GM19351 (cell line): ENCODE results near the gene MDK.

ENCODE experiments used
- ATAC-seq: cut with Tn5 transposase; IDR thresholded peaks from one replicate; pipeline ENCODE4 v1.9.1; 2021; ENCODE audit warnings: mild to moderate bottlenecking, moderate library complexity; ENCODE audit not compliant: unreplicated experiment

Gene MDK

DNA sequence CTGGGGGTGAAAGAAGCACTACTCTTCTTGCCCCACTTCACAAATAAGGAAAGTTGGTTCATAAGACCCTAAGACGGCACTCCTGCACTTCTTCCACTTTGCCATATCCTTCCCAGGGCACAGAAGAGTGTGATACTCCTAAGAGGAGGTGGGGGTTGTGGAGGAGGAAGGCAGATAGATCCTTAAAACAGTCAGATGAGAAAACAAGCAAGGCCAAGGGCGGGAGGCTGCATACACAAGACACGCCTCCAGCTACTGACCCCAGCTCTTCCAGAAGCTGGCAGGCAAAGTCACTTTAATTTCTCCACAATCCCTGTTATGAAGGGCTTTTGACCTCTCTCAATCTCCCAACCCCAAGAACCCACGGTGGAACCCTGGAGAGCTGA, 11.8 kb downstream of the MDK start:
- no peak for ATAC-seq

DNA sequence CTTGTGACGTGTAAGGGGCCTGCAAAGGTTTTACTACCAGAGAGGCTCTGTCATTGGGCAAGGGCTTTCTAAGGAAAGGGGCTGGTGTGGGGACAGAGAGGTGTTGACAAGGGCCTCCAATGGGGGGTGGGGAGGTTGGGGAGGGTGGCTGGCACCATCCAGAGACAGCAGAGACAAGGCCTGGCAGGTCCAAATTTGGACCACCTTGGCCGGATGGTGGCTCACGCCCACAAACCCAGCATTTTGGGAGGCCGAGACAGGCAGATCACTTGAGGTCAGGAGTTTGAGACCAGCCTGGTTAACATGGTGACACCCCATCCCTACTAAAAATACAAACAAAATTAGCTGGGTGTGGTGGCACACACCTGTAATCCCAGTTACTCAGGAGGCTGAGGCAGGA, 12.3 kb downstream of the MDK start:
- ATAC-seq, result no peak

DNA sequence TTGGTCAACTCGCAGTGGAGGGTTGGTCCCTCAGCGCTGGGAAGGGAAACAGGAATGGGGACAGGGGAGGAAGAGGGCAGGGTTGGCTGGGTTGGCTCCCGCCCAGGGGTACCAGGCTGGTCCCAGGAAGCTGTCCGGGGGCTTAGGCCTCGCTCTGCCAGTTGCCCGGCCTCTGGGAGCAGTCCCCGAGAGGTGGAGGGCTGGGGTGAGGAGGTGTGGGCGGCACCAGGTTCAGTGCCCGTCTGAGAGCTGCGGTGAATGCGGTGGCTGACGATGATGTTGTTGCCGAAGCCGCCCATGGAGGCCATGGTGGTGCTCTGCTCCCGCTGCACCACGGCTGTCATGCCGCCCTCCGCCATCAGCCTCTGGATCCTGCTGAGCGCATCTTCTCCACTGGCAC, 16.1 kb downstream of the MDK start:
- ATAC-seq, result no peak

DNA sequence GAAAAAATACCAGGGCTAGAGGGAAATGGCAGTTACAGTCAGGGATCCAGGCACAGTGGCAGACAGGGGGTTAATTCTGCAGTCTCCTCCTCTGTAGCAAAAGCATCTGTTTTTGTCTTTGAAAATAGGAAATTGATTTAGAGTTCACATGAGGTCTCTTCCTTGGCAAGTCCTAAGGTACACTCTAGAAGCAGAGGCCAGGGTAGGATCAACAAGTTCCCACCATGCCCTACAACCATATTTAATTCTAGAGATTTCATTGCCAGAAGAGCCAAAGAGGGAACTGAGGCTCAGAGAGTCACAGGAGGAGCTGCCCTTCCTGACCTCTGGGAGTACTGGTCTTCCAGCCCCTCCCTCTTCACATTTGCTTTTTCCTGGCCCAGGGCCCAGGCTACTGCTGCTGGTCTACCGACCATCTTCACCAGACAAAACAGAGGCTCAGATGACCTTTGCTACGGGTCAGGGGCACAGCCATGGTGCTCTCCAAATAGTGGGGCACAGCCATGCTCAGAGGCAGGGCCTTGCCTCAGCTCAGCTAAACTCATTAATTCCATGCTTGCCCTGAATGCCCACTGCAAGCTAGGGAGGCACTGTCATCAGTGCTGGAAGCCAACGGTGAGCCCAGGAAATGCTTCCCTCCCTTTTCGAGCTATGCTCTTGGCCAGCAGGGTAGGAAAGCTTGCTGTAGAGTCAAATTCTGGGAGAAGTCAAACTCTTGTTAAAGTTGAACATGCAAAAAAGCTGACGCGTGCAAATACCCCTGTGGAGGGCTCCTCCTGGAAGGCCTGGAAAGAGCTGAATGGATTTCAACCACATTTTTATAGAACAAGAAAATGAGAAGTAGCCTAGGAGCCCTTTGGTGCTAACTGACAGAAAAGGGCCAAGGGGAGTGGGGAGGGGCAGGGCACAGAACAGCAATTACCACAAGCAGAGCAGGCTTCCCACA, 21.8 kb downstream of the MDK start:
- ATAC-seq, result no peak

DNA sequence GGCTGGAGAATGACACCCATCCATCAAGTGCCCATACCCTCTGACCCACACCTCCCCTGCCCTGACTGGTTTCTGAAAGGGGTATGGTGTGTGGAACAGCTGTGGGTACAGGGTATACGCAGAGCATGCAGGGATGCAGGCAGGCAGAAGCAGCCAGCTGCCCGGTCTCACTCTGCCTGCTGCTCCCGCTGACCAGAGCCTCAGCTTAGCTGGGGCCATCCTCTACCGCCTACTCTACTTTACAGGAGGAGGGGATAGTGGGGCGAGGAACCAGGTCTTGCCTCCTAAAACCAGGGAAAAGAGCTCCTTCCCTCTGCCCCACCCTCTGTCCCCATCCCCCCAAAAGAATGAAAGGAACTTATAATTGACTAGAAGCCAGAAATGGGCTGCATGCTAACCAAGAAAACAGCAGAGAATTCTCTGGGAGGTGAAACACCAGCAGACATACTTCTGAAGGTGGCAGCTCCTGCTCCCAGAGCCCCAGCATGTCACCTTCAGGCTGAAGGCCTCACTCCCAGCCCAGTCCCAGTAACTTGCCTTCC, 23.1 kb downstream of the MDK start:
- no peak for ATAC-seq

DNA sequence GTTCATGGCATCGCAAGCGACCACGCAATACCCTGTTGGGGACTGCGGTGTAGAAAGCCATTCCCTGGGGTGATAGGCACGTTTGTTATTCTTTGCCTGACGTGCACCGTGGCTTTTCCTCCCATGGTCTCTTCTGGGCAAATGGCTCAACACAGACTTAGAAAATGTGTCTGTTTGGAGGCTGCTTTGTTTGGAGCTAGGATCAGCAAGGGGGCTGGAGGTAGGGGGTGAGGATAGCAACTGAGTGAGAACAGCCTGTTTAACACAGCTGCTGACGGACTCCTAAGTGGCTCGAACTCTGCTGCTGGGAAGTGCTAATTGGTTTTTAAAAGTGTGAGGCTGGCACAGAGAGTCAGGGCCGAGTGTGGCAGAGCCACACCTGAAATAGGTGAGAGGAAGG, 26.2 kb downstream of the MDK start:
- ATAC-seq, result no peak

DNA sequence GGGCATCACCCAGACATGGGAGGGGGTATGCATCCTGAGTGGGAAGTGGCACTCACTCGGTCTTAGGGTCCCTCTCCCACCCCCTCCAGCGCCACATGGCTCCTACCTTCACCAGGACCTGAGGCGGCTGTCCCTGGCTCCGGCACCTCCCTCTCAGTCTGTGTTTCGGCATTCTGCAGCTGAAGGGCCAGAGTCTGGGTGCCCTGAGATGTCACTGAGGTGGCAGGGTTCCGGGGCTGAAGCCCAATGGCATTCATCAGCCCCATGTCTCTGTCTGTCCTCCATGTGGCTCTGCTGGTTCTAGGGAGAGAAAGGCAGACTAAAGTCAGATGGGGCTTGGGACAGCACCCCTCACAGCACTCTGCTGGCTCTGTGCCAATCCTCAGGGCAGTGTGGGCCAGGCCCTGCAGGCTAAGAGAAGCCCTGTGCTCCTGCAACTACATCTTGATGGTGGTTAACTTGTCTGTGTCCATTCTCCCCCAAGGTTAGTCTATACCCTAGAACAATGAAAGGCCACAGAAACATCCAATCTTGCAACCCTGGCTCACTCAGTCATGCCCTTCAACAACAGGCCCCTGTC, 27.0 kb downstream of the MDK start:
- no peak for ATAC-seq

DNA sequence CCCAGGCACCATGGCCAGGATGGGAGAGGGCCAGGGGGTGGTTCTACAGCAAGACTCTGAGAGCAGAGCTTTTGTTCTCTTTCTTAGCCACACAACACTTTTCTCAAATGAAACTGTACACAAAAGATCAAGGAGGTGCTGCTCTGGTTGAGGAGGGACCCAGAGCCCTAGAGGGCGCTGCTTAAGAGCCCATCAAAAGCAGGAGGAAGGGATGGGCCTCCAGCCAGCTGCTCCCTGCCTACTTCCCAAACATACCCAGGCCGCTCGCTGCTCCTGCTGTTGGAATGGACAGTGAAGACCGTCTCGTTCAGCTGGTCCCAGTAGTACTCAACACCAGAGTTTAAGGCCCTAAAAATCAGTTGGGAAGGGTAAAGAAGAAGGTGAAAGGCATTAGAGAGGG, 28.6 kb downstream of the MDK start:
- ATAC-seq, result no peak

DNA sequence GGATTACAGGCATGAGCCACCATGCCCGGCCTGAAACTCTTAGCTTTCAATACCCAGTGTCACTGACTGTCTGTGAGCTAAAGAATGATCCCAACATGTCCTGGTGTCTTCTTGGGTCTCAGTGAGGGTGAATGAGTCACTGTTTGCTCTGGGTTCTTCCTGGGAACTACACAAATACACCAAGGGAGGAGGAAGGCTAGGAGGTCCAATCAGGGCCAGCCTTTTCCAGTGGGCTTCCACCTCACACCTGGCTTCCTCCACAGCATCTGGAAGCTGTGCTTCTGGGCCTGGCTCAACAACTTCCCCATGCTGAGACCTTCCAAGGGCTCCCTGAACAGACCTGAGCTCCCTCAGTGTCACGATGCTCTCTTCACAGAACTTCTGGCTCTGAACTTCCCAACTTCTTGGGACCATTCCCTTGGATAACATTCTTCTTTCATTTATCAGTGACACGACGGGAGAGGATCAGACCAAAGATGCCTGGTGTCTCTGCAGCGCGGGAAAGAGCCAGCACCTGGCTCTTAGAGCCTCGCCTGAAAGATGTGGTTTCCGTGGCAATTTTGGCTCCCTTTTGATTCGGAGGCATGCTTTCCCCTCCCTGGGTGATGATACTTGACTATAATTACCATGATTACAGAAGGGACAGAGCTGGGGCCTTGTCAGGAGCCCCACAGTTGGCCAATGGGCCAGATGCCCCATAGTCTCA, 32.4 kb downstream of the MDK start:
- ATAC-seq, result no peak

DNA sequence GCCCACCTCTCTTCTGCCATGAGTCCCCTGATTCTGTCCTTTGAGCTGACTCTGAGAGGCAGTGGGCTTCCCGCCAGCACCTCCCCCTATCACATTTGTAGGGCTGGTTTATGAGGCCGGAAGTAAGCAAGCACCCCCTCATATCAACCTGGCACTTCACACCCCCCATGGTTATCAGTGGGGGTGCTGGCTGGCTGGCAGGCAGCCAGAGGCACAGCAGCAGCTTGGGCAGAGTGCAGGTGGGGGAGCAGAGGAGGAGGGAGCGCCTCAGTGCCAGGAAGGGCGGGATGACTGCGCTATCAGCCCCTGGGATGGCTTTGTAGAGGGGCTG, 33.0 kb downstream of the MDK start:
- ATAC-seq, result no peak

DNA sequence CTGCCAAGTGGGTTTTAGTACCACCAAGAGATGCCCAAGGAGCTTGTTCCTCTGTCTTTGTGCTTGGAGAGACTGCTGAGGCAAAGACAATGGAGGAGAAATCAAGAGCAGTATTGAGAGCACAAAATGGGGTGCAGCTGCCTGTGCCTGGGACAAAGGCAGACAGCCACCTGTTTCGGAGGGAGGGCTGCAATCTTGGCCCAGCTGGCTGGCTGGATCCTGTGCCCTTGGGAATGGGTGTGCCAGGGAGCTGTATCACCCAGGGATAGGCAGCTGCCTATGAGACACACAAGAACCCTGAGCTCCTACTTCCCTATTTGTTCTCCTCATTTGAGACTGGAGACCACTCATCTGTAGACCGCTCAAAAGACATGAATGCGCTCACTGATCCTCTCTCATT, 33.4 kb downstream of the MDK start:
- ATAC-seq, result no peak

DNA sequence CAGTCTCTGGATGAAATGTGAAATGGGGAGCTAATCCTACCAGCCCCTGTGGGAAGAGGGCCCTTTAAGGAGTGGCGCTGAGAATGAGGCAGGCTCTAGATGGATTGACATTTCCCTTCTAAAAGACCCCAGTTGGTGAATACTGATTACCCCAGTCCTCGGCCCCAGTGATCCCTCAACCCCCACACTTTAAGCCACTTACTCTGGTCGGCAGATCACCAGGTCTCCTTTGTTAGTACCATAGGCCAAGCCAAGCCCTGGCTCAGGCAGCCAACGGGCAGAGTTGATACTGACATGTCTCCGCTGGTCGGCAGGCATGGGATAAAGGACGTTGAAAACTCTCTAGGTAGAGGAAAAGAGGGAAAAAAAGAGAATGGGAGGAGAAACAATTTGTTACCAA, 36.2 kb downstream of the MDK start:
- no peak for ATAC-seq

DNA sequence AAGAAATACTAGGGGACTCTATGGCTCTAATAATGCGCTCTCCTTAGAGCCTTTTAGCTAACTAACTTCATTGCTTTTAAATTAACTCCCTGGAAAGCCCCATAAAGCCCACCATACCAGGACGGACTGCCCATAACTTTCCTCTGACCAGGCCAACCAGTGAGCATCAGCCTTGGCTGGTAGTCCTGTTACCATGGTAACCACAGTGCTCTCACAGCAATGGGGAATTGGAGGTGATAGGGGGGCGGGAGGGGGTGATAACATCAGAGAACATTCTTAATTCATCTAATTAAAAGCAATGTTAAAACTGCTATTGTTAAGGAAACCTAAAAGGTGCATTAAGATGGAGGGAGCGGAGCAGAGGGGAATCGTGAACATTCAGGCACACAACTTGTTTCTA, 37.3 kb downstream of the MDK start:
- ATAC-seq, result no peak

DNA sequence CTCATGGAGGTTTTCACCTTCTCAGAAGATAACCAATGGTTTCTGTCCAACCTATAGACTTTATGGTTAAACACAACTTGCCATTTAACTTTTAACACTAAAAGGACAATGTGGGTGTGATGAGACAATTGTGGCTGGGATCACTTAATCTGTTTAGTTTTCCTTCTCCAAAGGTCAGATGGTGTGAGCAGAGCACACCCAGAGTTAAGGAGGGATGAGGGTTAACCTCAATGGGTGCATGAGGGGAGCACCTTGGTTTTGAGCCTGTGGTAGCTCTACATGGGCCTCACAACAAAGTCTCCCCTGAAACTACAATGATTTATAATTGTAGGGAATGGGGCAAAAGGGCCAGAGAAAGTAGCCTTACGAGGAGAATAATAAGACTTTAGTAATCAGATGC, 39.0 kb downstream of the MDK start:
- no peak for ATAC-seq

DNA sequence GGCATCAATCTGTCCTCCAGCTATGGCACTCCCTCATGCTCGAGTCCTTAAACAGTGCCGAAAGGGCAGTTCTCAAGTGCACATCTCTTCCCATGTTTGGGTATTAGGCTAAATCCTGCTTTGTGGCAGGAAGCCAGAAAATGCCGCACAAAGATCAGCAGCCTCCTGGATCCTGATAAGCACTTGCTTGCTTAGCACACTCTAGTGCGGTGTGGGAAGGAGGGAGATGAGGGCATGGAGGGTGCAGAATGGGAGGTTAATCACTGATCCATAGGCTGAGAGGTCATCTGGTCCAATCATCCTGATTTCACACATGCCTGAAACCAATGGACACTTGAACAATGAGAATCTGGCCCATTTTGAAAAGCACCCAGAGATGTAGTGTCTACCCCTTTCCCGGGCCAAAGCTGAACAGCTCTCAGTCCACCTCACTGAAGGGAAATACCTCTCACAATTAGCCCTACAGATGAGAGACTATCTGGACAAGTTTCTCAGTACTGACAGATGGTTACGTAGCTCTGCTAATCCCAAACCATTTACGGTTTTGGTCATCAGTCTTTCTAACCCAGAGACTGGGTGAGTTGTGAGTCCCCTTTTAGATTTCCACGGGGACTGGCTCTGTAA, 39.9 kb downstream of the MDK start:
- no peak for ATAC-seq

DNA sequence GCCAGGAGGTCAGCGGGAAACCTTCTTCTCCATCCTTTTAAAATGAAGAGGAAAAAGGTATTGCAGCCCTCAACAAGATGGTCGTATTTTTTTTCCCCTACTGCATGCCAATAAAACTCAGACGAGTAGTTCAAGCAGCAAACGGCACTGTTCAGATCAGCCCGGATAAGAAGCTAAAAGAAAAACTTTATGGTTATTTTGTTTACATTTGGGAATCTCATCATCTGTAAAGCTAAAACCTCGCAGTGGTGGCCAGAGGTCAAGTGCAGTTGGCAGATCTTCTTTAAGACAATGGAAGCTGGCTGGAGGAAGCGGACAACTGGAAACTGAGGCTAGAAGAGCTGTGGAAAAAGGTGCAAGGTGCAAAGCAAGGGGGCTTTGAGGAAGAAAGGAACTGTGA, 41.1 kb downstream of the MDK start:
- ATAC-seq, result no peak

DNA sequence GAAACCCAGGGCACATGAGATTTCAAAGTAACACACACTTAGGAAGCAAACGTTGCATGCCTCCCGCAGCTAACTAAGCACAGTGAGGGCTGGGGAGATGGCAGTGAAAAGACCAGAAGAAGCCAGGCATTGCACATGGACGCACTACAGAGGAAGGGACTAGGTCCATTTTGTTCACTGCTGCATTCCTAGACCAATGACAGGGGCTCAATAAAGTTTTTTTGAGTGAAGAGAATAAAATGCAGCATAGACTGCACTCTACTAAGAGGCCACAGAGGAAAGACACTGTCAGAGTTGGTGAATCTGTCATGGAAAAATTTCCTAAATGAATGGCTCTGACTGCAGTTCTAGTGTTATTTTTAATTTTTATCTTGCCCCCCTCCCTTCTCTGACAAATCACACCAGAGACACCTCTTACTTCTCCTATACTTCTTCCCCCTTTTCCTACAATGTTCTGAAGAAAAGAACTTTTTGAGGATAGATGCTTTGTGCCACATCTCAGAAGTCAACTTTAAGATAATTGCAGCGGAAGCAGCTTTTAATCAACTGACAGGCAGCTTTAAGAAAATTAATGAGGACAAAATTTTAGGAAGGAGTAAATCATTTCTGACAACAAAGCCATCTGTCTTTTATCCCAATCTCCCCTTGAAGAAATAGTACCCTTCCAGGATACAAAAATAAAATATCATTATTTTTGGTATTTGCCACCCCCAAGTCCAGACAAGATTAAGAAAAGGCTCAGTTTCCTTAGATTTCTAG, 44.9 kb downstream of the MDK start:
- ATAC-seq, result no peak

DNA sequence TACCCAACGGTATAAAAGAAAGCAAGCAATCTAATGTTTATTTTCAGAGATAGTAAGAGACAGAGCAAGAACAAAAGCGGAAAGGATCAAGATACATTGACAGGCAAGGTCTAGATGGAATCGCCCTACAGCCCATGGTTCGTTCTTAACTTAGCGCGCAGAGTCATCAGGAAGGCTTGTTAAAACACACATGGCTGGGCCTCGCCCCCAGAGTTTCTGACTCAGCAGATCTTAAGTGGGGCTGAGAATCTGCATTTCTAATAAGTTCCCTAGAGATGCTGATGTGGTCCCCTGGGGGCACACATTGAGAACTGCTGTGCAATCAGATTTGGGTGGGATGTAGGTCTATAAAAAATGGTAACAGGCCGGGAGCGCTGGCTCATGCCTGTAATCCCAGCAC, 45.9 kb downstream of the MDK start:
- no peak for ATAC-seq

DNA sequence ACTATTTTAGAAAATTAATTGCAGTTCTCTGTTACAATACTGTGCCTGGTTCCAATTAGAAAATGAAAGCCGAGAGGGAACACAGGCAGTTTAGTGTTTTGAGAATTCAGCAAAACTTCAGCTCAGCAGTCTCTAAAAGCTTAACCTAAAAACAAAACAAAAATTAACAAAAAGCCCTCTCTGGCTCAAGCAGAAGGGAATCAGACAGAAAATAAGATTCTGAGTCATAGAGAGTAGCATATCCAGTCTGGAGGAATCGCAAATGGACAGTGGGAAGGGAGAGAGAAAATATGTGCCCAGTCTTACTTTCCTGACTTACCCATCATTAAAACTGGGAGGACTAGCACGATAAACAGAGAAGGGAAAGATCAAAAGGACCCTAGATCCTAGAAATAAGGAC, 48.2 kb downstream of the MDK start:
- no peak for ATAC-seq

DNA sequence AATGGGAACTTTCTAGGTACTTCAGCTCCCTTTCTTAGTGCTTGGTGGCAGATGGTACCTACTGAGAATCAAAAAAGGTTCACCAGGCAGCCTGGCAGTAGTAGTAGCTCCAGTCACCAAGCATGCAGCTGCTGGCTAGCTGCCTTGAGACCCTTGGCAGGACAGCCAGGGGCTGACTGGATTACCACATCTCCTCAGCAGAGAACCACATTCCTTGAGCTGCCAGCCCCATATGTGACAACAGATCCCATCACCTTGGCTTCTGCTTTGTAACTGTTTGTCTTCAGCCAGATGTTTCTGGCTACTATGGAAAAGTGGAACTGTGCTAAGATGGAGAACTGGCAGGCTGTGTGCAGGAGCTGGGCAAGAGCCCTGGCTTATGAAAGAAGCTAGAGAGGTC, 49.7 kb downstream of the MDK start:
- no peak for ATAC-seq
